ENCODE measurements around the gene SSBP3.

DNA sequence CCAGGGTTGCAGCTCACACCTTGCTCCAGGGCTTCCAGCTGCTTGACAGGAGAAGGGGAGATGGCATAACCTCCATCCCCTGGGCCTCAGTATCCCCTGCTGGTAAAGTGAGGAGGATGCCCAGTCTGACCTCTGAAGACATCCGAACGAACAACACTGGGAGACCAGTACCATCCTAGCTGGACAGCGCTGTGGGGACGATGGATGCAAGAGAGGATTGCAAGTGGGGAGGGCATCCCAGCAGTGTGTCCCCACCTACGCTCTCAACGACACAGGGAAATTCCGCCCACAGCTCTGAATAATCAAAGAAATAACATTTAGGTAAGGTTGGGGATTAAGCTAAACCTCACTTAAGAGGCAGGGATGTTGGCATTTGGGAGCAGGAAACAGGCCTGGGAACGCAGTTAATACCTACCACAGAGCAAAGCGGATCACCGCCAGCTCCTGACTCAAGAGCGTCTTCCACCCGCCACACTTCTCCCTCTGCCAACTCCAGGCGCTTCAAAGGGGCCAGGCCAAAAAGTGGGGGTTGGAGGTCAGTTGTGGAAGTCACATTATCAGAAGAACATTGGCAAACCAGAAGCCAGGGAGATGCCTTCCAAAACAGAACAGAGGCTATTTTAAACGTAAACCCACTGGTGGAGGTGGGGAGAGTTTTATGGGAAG, 47.6 kb downstream of the SSBP3 start:
- no peak for TF ChIP-seq POLR2A (IDR thresholded peaks at IDR 0.05)
- TF ChIP-seq, protein P1, sequence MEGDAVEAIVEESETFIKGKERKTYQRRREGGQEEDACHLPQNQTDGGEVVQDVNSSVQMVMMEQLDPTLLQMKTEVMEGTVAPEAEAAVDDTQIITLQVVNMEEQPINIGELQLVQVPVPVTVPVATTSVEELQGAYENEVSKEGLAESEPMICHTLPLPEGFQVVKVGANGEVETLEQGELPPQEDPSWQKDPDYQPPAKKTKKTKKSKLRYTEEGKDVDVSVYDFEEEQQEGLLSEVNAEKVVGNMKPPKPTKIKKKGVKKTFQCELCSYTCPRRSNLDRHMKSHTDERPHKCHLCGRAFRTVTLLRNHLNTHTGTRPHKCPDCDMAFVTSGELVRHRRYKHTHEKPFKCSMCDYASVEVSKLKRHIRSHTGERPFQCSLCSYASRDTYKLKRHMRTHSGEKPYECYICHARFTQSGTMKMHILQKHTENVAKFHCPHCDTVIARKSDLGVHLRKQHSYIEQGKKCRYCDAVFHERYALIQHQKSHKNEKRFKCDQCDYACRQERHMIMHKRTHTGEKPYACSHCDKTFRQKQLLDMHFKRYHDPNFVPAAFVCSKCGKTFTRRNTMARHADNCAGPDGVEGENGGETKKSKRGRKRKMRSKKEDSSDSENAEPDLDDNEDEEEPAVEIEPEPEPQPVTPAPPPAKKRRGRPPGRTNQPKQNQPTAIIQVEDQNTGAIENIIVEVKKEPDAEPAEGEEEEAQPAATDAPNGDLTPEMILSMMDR (IDR thresholded peaks at IDR 0.05) = no peak
- no peak for TF ChIP-seq EP300 (IDR thresholded peaks at IDR 0.05)
- no peak for TF ChIP-seq POLR2AphosphoS5 (IDR thresholded peaks at IDR 0.05)

All from suprapubic skin (tissue), 4 donors.